Activated B cell treated with CpG ODN at 0.5 μM for 24 hours (primary cell): ENCODE measurements around the gene WDR64. TPM values are rescaled to one million over a fixed set of nuclear protein-coding genes. Genes with fewer than 3 reads are reported as not detected.

ENCODE experiments used
- ATAC-seq: fragments of 200-7000 bp; cut with Tn5 transposase; one replicate; pipeline ENCODE4 v1.10.0; 2021; ENCODE audit warnings: low read depth, mild to moderate bottlenecking, moderate library complexity
- CTCF ChIA-PET: fragments of 350-600 bp; sonication (Branson Sonifier 250); formaldehyde crosslinking; loops from one replicate; lab custom pipeline; 2021; ENCODE audit warnings: antibody characterized with exemption; lab: Charles Lee
- POLR2A ChIA-PET: fragments of 350-600 bp; sonication (Branson Sonifier 250); formaldehyde crosslinking; loops from one replicate; lab custom pipeline; 2021; ENCODE audit warnings: antibody characterized with exemption; lab: Charles Lee
- DNase-seq: peaks from one replicate; pipeline ENCODE4 v3.0.0; 2022
- H3K27ac Mint-ChIP-seq: one replicate; pipeline ENCODE4 v1.8.0; 2020; ENCODE audit warnings: mixed read lengths
- H3K27me3 Mint-ChIP-seq: one replicate; pipeline ENCODE4 v1.8.0; 2021; ENCODE audit warnings: mixed read lengths
- H3K36me3 Mint-ChIP-seq: one replicate; pipeline ENCODE4 v1.8.0; 2021; ENCODE audit warnings: low read depth, mixed read lengths
- H3K4me1 Mint-ChIP-seq: one replicate; pipeline ENCODE4 v1.8.0; 2021; ENCODE audit warnings: mixed read lengths
- H3K4me3 Mint-ChIP-seq: one replicate; pipeline ENCODE4 v1.8.0; 2020; ENCODE audit warnings: mild to moderate bottlenecking, mixed read lengths
- H3K9me3 Mint-ChIP-seq: one replicate; pipeline ENCODE4 v1.8.0; 2020; ENCODE audit warnings: mixed read lengths
- CTCF ChIP-seq: fragments of 200-600 bp; IDR thresholded peaks from one replicate; pipeline ENCODE4 v1.8.0; 2022; ENCODE audit warnings: antibody characterized with exemption, mild to moderate bottlenecking
- intact Hi-C: fragments of 100-400 bp; cut with micrococcal nuclease; formaldehyde crosslinking; loops from one replicate; pipeline ENCODE4 v1.15.1; 2024
- total RNA-seq: library from RNA; stranded (reverse); gene quantifications from 2 replicates; pipeline ENCODE4 v1.2.3, GENCODE V29; 2022

WDR64 gene
- total RNA-seq, 1 donor from 2014 or later, result 0.58 TPM

- CTCF ChIA-PET, result no interaction called here
These were observed 63.9 kb downstream of the WDR64 start for GRCh38 chr1:241715956-241716355.

GRCh38 chr1:241716915-241717656 lies 65.0 kb downstream of the WDR64 start:
- Mint-ChIP-seq H3K9me3 (no peaks in the 10 kb centered on the region), H3K27me3 (peaks cover 13% of the 10 kb centered on the region), H3K4me3 (no peak overlapping the region), H3K4me1 (peaks cover 2% of the 10 kb centered on the region), H3K36me3 (no peaks in the 10 kb centered on the region), H3K27ac (no peak overlapping the region)
- CTCF ChIA-PET, result interaction anchor here (0.6 kb wide), 1 partner anchor 11 kb away, joined by 3 read pairs; no protein-coding TSS in a partner anchor
- ATAC-seq, result no peak
- intact Hi-C loops, result no loop called here
- POLR2A ChIA-PET, result no interaction called here
- no peak for TF ChIP-seq CTCF
- no peak for DNase-seq

More at GRCh38 chr1:241715956-241716355, 63.9 kb downstream of the WDR64 start:
- Mint-ChIP-seq H3K9me3 (no peaks in the 10 kb centered on the region), H3K27ac (no peak overlapping the region), H3K4me3 (no peak overlapping the region), H3K27me3 (peaks cover 13% of the 10 kb centered on the region), H3K4me1 (peaks cover 2% of the 10 kb centered on the region), H3K36me3 (no peaks in the 10 kb centered on the region)
- POLR2A ChIA-PET, result no interaction called here
- TF ChIP-seq CTCF, result no peak
- DNase-seq, result no peak
- no peak for ATAC-seq
- intact Hi-C loops, result no loop called here

GRCh38 chr1:241717975-241718374 lies 65.9 kb downstream of the WDR64 start:
- DNase-seq, result no peak
- H3K4me1 Mint-ChIP-seq, result peaks cover 2% of the 10 kb centered on the region
- peaks cover 14% of the 10 kb centered on the region for H3K27me3 Mint-ChIP-seq
- ChIA-PET POLR2A (no interaction called here), CTCF (no interaction called here)
- no peak for TF ChIP-seq CTCF
- H3K9me3 Mint-ChIP-seq, result no peaks in the 10 kb centered on the region
- no peaks in the 10 kb centered on the region for H3K36me3 Mint-ChIP-seq
- no peak overlapping the region for H3K27ac Mint-ChIP-seq
- intact Hi-C loops, result no loop called here
- no peak for ATAC-seq
- no peak overlapping the region for H3K4me3 Mint-ChIP-seq

GRCh38 chr1:241721011-241721410 lies 68.9 kb downstream of the WDR64 start:
- ChIA-PET CTCF (interaction anchor here (1.3 kb wide), 1 partner anchor 10 kb away, joined by 3 read pairs; no protein-coding TSS in a partner anchor), POLR2A (no interaction called here)

More at GRCh38 chr1:241721011-241721410, 68.9 kb downstream of the WDR64 start:
- Mint-ChIP-seq H3K36me3 (no peaks in the 10 kb centered on the region), H3K9me3 (no peaks in the 10 kb centered on the region), H3K27me3 (peaks cover 15% of the 10 kb centered on the region), H3K27ac (no peak overlapping the region), H3K4me1 (no peaks in the 10 kb centered on the region), H3K4me3 (no peak overlapping the region)
- intact Hi-C loops, result no loop called here
- ATAC-seq (no peak), DNase-seq (no peak)
- TF ChIP-seq CTCF, result no peak
